ENCODE results near the gene TP53TG3D.
"Not testable (repeated sequence)": the region's sequence is repeated elsewhere in the genome, so short reads cannot be mapped to it uniquely, and the experiment has no call there.

Gene TP53TG3D, protein sequence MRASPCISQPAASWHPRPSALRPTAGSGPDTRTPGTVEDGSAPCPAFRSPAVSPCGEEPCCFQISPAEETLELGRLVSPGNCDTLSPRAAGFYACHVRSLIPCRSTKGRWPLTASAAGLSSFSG

DNA sequence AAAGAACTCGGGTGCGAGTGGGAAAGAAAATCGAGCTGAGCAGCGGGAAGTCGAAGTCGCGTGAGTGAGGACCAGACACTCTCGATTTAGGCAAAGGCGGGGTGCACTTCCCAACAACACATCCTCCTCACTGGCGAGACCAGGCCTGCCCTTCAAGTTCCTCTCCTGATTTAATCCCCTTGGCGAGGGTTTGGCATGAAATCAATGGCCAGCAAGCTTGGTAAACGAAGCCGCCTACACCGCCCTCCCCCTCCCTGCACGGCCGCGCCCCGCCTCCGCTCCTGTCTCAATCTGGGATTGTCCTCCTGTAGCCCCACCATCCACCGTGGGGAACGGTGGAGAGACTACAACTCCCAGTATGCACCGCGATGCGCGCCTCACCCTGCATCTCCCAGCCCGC lies at the start of gene TP53TG3D:
TP53TG3D (plus strand) TSS at position 301 of the 400 bp plus-strand sequence; CDS start at position 369, 68 bp downstream.
- DNase-seq: not testable (repeated sequence)

DNA sequence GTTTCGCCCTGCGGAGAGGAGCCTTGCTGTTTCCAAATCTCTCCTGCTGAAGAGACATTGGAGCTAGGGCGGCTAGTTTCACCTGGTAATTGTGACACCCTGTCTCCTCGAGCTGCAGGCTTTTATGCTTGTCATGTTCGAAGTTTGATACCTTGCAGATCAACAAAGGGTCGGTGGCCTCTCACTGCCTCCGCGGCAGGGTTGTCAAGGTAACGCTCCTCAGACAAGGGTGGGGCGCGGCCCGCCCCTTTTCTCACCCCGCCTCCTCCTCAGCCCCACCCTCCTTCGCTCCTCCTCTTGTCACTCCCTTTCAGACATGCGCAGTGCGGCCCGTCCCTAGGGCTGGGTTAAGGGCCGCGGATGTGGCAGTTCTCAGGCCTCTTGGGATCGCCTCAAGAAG lies 421 bp downstream of the TP53TG3D start:
- not testable (repeated sequence) for DNase-seq

DNA sequence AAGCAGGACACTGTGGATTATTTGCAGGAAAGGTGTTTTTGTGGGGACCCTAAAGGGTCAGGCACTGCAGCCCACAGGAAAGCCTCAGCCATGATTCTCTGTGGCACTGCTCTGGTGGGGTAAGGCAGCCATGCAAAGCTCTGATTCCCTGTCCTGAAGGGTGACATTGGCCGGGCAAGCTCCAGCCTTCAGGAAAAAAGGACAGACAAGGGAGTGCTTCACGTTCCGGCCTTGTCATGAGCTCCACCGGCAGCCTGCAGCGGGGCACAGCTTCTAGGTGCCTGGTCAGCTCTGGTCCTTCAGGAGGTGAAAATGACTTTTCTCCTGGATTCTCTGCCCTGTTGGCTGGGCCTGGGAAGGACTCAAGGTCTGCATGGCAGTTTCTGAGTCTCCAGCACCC lies 8.4 kb downstream of the TP53TG3D start:
- not testable (repeated sequence) for DNase-seq

DNA sequence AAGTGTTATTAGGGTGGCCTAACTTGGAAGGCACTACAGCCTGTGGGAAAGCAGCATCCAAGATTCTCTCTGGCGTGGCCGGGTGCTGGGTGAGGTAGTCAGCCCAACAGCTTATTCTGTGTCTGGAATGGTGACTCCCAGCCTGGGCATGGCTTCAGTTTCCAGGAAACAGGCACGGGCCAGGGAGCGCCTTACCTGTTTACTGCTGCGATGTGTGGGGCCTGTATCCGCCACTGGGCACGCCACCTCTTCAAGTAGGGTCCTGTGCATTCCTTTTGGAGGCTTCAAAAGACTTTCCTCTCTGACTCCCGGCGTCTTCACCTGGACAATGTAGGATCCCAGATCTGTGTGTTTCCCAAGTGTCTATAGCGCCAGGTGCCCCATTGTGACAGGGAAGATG lies 10.5 kb downstream of the TP53TG3D start:
- not testable (repeated sequence) for DNase-seq

DNA sequence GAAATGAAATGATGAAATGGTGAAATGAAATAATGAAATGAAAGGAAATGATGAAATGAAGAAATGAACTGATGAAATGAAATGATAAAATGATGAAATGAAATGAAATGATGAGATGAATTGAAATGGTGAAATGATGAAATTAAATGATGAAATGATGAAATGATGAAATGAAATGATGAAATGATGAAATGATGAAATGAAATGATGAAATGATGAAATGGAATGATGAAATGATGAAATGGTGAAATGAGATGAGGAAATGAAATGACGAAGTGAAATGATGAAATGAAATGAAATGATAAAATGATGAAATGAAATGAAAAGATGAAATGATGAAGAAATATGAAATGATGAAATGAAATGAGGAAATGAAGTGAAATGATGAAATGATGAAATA lies 28.8 kb downstream of the TP53TG3D start:
- DNase-seq: not testable (repeated sequence)

DNA sequence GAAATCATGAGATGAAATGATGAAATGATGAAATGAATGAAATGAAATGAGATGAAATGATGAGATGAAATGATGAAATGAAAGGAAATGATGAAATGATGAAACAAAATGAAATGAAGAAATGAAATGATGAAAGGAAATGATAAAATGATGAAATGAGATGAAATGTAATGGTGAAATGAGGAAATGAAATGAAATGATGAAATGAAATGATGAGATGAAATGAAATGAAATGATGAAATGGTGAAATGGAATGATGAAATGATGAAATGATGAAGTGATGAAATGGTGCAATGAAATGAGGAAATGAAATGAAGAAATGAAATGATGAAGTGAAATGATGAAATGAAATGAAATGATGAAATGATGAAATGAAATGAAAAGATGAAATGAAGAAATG lies 29.9 kb downstream of the TP53TG3D start:
- DNase-seq: not testable (repeated sequence)

DNA sequence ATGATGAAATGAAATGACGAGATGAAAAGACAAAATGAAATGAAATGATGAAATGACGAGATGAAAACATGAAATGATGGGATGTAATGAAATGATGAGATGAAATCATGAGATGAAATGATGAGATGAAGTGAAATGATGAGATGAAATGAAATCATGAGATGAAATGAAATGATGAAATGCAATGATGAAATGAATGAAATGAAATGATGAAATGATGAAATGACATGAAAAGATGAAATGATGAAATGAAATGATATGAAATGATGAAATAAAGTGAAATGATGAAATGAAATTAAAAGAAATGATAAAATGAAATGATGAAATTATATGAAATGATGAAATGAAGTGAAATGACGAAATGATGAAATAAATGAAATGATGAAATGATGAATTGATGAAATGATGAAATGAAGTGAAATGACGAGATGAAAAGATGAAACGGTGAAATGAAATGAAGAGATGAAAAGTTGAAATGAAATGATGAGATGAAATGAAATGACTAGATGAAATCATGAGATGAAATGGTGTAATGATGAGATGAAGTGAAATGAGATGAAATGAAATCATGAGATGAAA lies 30.9 kb downstream of the TP53TG3D start:
- DNase-seq: not testable (repeated sequence)

DNA sequence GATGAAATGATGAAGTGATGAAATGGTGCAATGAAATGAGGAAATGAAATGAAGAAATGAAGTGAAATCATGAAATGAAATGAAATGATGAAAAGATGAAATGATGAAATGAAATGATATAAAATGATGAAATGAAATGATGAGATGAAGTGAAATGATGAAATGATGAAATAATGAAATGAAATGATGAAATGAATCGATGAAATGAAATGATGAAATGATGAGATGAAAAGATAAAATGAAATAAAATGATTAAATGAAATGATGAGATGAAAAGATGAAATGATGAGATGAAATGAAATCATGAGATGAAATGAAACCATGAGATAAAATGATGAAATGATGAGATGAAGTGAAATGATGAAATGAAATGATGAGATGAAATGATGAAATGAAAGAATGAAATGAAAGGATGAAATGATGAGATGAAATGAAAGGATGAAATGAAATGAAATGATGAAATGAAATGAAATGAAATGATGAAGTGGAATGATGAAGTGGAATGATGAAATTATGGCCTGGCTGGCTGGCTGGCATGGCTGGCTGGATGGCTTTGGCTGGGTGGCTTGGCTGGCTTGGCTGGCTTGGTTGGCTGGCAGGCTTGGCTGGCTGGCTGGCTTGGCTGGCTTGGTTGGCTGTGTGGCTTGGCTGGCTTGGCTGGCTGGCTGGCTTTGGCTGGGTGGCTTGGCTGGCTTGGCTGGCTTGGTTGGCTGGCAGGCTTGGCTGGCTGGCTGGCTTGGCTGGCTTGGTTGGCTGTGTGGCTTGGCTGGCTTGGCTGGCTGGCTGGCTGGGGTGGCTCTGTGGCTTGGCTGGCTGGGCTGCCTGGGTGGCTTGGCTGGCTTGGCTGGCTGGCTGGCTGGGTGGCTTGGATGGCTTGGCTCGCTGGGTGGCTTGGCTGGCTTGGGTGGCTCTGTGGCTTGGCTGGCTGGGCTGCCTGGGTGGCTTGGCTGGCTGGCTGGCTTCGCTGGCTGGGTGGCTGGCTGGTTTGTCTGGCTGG lies 32.0 kb downstream of the TP53TG3D start:
- DNase-seq: not testable (repeated sequence)

DNA sequence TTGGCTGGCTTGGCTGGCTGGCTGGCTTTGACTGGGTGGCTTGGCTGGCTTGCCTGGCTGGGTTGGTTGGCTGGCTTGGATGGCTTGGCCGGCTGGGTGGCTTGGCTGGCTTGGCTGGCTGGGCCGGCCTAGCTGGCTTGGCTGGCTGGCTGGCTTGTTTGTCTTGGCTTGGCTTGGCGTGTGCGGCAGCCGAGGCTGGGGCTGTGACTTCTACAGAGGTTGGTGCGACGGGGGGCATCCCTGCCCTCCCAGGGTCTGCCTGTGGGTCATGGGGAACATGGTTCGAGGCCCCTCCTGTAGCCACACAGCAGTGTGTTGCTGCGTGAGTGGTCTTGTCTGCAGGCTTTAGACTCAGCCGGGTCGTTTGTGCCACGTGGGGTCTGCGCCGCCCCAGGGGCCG lies 33.1 kb downstream of the TP53TG3D start:
- not testable (repeated sequence) for DNase-seq

DNA sequence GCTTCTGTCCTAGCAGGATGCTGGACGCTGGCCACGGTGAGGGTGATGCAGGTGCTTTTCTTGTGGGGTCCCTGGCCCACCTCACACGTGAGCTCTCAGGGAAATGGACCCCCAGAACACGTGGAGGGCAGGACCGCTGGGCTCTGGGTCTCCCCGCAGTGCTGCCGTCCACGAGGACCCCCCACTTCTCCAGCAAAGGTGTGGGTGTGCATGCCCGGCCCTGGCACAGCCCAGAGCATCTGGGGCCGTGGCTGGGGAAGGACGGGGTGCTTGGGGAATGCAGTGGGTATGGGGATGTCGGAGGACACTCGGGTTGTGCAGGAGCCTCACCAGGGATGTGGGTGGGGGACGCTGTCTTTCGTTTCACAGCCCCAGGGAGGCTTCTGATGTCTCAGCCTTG lies 34.7 kb downstream of the TP53TG3D start:
- DNase-seq: not testable (repeated sequence)

DNA sequence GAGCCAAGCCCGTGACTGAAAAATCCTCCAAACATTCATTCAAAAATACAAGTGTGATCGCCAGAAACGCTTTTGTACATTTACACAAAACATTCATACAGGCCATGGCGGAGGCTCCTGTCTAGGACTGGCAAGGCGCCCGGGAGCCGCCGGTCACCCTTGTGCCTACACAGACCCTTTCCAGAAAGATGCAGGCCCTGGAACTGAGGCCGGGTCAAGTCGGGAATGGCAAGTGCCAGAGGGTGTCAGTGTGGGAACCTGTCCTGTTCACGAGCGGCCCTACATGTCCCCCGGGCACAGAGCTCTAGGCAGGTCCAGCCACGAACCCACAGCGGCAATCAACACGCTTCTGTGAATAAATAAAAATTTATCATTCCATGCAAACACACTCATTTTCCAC lies 36.1 kb downstream of the TP53TG3D start:
- DNase-seq: not testable (repeated sequence)

DNA sequence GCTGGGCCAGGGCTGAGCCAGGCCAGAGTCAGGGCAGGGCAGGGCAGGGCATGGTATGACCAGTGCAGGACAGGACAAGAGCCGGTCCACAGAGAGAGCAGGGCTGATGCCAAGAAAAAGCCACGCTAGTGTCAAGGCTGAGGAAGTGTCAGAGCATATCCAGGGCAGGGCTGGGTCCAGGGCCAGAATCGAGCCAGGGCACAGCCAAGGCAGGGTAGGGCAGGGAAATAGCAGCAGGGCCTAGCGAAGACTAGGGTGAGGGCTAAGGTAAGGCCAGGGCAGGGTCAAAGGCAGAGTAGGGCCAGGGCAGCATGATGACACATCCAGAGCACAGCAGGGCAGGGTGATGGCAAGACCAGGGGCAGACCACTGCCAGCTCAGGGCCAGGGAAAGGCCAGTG lies 49.7 kb downstream of the TP53TG3D start:
- not testable (repeated sequence) for DNase-seq

Measured in SW 1271 (cell line).